Skin epidermis (tissue), 12 donors: Measurements from ENCODE around the gene NUDT13.
A peak's percentile ranks its signal among the peaks of the same experiment; 100 is the strongest.

ENCODE experiments used
- H3K27ac ChIP-seq, 21 experiments: fragments of 200-600 bp; sonication (generic) in 11 of 21; one replicate each; pipeline ENCODE4 v1.5.0; 2020; ENCODE audit warnings: mild to moderate bottlenecking in 3 of 21, inconsistent platforms in 2 of 21, moderate library complexity in 2 of 21
- H3K4me3 ChIP-seq, 7 experiments: fragments of 200-600 bp; sonication (generic) in 2 of 7; one replicate each; pipeline ENCODE4 v1.5.0; 2020; ENCODE audit warnings: inconsistent platforms in 2 of 7, mild to moderate bottlenecking in 2 of 7, moderate library complexity in 1 of 7

The NUDT13 gene

GRCh38 chr10:73156054-73156453, 45.8 kb downstream of the NUDT13 start:
- H3K4me3 ChIP-seq = no peak overlapping the region
- no peak overlapping the region for H3K27ac ChIP-seq

GRCh38 chr10:73159038-73159648, 48.9 kb downstream of the NUDT13 start:
- H3K4me3 ChIP-seq = no peak overlapping the region
- no peak overlapping the region for H3K27ac ChIP-seq

DNA sequence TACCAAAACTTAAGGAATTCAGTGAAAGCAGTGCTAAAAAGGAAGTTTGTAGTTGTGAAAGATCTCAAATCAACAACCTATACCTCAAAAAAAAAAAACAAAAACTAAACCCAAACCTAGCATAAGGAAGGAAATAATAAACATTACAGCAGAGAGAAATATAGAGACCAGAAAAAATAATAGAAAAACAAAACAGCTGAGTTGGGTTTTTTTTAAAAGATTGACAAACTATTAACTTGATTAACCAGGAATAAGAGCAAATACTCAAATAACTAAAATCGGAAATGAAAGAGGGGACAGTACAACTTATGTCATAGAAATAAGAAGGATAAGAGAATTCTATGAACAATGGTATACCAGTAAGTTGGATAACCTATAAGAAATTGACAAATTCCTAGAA, 50.8 kb downstream of the NUDT13 start:
- Histone ChIP-seq H3K4me3 (no peak overlapping the region), H3K27ac (no peak overlapping the region)

DNA sequence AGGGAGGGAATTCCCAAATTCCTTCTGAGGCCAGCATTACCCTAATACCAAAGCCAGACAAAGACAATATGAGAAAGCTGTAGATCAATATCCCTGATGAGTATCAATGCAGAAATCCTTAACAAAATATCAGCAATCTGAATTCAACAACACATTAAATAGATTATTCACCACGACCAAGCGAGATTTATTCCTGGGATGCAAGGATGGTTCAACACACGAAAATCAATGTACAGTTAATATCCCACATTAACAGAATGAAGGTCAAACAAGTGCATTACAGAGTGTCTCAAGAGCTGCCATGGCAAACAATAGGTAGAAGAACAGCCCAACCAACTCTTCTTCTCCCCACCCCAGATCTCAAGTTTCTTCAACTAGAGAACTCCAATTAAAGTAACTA, 51.4 kb downstream of the NUDT13 start:
- H3K27ac ChIP-seq = no peak overlapping the region

DNA sequence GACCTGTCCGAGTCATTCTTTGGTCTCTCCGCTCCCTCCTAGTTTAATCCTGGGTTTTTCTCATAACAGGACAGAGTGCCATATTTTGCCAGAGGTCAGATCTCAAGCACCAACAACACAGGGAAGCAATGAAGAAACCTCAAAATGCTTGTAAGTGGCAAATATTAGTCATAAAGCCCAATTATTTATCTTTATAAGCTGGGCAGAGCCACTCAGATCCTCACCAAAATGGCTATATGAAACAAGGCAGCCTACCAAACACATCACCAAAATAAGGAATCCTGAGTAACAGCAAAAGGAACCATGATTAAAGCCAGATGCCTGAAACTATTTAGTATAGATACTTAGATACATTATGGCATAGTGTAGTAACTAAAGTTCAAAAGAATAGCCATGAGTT, 52.8 kb downstream of the NUDT13 start:
- Histone ChIP-seq H3K4me3 (no peak overlapping the region), H3K27ac (peak overlapping the region in 1 of 21 experiments; percentile 8)

More for the DNA sequence above, 51.4 kb downstream of the NUDT13 start:
- H3K4me3 ChIP-seq = no peak overlapping the region

GRCh38 chr10:73166972-73167371, 56.7 kb downstream of the NUDT13 start:
- Histone ChIP-seq H3K27ac (peak overlapping the region in 10 of 21 experiments; percentile 93 to 99 (median 97)), H3K4me3 (peak overlapping the region; percentile 56 to 98 (median 88))

DNA sequence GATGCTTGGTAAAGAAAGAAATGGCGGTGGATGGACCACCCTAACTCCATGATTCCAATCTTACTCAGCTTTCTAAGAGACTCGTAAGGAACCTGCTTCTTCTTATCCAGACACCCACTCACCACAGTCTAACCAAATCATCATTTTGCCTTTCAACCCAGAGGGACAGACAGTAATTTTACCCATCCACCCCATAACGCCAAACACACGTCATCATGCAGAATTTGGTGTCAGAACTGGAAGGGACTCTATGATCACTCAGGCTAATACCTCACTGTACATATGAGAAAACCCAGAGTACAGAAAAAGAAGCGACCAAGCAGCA, 57.2 kb downstream of the NUDT13 start:
- Histone ChIP-seq H3K27ac (peak overlapping the region; percentile 82 to 99 (median 95)), H3K4me3 (peak overlapping the region; percentile 56 to 98 (median 88))

DNA sequence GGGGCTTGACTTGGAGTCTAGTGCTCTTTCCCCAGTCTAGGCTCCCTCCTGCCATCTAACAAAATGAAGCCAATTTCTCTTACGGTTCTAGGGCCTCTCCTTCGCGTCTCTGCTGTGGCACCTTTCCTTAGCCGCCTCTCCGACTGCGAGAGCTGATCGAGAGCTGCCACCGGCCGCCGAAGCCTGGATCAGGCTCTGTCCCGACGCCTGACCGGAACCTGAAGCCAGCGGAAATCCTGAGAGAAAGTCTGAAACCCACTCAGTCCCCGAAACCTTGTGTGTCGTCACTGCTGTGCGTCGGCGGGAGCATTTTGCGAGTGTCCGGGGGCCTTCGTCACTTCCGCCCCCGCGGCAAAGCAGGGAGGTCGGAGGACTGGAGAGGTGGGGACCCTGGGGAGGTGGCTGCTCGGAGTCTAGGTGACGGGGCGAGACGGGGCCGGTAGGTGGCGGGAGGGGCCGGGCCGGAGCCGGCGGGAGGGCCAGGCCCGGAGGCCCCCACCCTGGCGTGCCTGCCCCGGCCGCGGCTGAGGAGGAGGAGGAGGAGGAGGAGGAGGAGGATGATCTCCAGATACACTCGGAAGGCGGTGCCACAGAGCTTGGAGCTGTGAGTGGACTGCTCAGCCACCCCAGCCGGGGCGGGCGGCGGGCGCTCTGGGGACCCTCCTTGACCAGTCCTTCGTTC, 57.7 kb downstream of the NUDT13 start, which contains the start of the genes ECD and FAM149B1:
Gene ECD (minus strand): TSS at position 226 of the 682 bp plus-strand sequence. CDS start 4,071 bp downstream, outside the sequence.
Gene FAM149B1 (plus strand): TSS at position 337 of the 682 bp plus-strand sequence. CDS start 221 bp downstream, at position 558.
- H3K27ac ChIP-seq = peak within 1 kb of the TSS; percentile 82 to 99 (median 95)
- peak within 1 kb of the TSS; percentile 56 to 98 (median 88) for H3K4me3 ChIP-seq

DNA sequence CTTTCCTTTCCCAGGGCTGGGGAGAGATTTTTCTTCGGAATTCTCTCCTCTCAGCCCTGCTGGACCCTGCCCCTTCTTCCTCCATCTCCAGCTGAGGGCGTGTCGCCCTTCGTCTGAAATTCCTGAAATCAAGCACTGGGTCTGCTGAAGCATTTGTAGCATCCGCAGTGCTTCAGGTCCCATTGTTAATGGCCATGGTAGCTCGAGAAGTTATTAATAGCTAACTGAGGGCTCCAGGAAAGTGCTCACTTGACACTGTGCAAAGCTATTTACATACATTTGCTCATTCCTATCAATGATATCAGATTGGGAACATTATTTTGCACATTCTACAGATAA, 58.2 kb downstream of the NUDT13 start:
- Histone ChIP-seq H3K27ac (peak overlapping the region; percentile 82 to 99 (median 95)), H3K4me3 (peak overlapping the region; percentile 56 to 98 (median 88))

DNA sequence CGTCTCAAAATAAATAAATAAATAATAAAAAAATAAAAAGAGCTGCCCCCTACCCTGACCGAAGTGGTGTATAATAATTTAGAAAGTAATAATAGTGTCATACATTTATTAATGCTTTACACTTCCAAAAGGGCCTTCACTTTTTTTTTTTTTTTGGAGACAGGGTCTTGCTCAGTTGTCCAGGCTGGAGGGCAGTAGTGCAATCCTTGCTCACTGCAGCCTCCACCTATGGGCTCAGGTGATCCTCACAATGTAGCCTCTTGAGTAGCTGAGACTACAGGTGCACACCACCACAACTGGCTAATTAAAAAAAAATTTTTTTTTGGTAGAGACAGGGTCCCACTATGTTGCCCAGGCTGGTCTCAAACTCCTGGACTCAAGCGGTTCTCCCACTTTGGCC, 59.1 kb downstream of the NUDT13 start:
- Histone ChIP-seq H3K27ac (no peak overlapping the region), H3K4me3 (no peak overlapping the region)

GRCh38 chr10:73172867-73173266, 62.6 kb downstream of the NUDT13 start:
- Histone ChIP-seq H3K27ac (no peak overlapping the region), H3K4me3 (no peak overlapping the region)

GRCh38 chr10:73174148-73174925, 64.1 kb downstream of the NUDT13 start:
- Histone ChIP-seq H3K27ac (no peak overlapping the region), H3K4me3 (no peak overlapping the region)
